ENCODE measurements around the gene CENPVL2. TPM values are rescaled to one million over a fixed set of nuclear protein-coding genes. Genes with fewer than 3 reads are reported as not detected.
"Not testable (repeated sequence)": the region's sequence is repeated elsewhere in the genome, so short reads cannot be mapped to it uniquely, and the experiment has no call there.

Gene CENPVL2
- not detected for total RNA-seq

- H3K27ac Mint-ChIP-seq; H3K27me3 Mint-ChIP-seq; H3K4me3 Mint-ChIP-seq; DNase-seq; H3K9me3 Mint-ChIP-seq; H3K36me3 Mint-ChIP-seq; ATAC-seq (ENCODE audit: low read depth); POLR2A ChIA-PET; H3K4me1 Mint-ChIP-seq: not testable (repeated sequence)
These were observed at the start of gene CENPVL2 for GRCh38 chrX:51682720-51683062. TSS of gene CENPVL2 (minus strand) at chrX:51682831. CDS start at chrX:51682831, 0 bp downstream.

- no peak overlapping the region for H3K27ac Mint-ChIP-seq
- POLR2A ChIA-PET, result no interaction called here
- DNase-seq, result no peak
These were observed 45.6 kb upstream of the CENPVL2 start for GRCh38 chrX:51728202-51728601.

DNA sequence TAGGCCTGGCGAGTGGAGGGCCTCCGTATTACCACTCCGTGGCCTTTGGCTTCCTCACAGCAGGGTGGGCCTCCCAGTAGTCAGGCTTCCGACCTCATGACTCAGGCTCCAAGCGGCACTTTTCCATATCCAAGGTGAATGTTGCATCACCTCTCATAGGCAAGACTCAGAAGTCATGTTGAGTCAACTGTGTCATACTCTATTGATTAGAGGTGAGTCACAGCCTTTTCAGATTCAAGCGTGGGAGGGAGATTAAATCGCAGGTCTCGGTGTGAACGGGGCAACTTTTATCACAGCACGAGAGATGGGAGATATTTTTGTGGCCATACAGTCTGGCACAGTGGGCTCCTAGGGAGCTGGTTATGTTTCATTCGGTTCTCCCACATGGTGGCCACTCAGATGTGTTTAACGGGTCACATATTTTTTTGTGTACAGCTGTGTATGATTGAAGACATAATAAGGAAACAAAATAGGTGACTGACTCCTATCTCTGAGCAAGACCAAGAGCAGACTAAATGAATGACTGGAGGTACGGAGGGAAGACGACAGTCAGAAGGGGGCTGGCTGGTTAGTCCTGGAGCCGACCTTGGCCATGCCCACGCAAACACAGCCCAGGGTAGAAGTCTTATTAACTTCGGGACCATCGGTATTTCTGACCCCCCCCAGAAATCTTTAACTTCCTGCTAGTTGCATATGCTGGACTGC lies 30.5 kb upstream of the CENPVL2 start:
- ATAC-seq (ENCODE audit: low read depth); H3K27me3 Mint-ChIP-seq; DNase-seq; H3K9me3 Mint-ChIP-seq; H3K4me1 Mint-ChIP-seq; H3K4me3 Mint-ChIP-seq; POLR2A ChIA-PET; H3K27ac Mint-ChIP-seq; H3K36me3 Mint-ChIP-seq: not testable (repeated sequence)

More at GRCh38 chrX:51728202-51728601, 45.6 kb upstream of the CENPVL2 start:
- no peaks in the 10 kb centered on the region for H3K36me3 Mint-ChIP-seq
- H3K9me3 Mint-ChIP-seq, result no peaks in the 10 kb centered on the region
- H3K4me1 Mint-ChIP-seq, result no peaks in the 10 kb centered on the region
- peaks cover 8% of the 10 kb centered on the region for H3K27me3 Mint-ChIP-seq
- no peak for ATAC-seq (ENCODE audit: low read depth)
- H3K4me3 Mint-ChIP-seq, result no peak overlapping the region

- H3K4me1 Mint-ChIP-seq; H3K27me3 Mint-ChIP-seq; H3K4me3 Mint-ChIP-seq; H3K36me3 Mint-ChIP-seq; POLR2A ChIA-PET; DNase-seq; H3K9me3 Mint-ChIP-seq; H3K27ac Mint-ChIP-seq; ATAC-seq (ENCODE audit: low read depth): not testable (repeated sequence)
These were observed 27.9 kb upstream of the CENPVL2 start, which contains the start of gene CENPVL1 for GRCh38 chrX:51710277-51711164. TSS of gene CENPVL1 (plus strand) at chrX:51710512. CDS start at chrX:51710512, 0 bp downstream.

DNA sequence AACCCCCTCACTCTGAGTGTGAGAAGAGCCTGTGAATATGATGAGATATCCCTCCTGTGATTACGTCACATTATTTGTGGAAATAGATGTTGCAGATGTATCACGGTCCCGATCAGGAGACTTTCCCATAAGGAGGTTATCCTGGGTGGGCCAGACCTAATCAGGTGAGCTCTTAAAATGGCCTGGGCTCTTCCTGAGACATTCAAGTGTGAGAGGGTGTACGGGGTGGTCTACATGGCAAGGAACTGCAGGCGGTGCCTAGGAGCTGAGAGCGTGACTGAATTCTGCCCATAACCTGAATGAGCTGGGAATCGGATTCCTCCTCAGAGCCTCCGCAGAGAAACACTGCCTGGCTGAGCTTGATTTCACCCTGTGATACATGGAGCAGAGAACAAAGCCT lies 14.8 kb upstream of the CENPVL2 start:
- Mint-ChIP-seq H3K36me3 (no peaks in the 10 kb centered on the region), H3K9me3 (no peaks in the 10 kb centered on the region), H3K27me3 (no peaks in the 10 kb centered on the region), H3K27ac (no peak overlapping the region), H3K4me1 (no peaks in the 10 kb centered on the region), H3K4me3 (no peak overlapping the region)
- no peak for ATAC-seq (ENCODE audit: low read depth)
- DNase-seq, result no peak
- POLR2A ChIA-PET, result no interaction called here

DNA sequence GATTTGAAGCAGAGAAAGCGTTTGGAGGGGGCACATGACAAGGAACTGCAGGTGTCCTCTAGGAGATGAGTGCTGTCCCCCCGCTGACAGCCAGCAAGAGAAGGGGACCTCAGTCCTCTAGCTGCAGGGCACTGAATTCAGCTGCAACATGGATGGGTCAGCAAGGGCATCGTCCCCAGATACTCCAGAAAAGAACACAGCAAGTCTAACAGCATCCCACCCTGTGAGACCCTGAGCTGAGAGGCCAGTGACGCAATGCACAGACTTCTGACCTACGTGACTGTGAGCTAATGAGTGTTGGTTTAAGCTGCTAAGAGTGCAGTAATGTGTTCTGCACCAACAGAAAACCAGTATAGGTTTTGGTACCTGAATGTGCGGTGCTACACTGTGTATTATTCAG lies 11.6 kb upstream of the CENPVL2 start:
- ATAC-seq (ENCODE audit: low read depth) (no peak), DNase-seq (no peak)
- Mint-ChIP-seq H3K27ac (no peak overlapping the region), H3K27me3 (no peaks in the 10 kb centered on the region), H3K4me3 (no peak overlapping the region), H3K9me3 (no peaks in the 10 kb centered on the region), H3K36me3 (no peaks in the 10 kb centered on the region), H3K4me1 (no peaks in the 10 kb centered on the region)
- POLR2A ChIA-PET, result no interaction called here

DNA sequence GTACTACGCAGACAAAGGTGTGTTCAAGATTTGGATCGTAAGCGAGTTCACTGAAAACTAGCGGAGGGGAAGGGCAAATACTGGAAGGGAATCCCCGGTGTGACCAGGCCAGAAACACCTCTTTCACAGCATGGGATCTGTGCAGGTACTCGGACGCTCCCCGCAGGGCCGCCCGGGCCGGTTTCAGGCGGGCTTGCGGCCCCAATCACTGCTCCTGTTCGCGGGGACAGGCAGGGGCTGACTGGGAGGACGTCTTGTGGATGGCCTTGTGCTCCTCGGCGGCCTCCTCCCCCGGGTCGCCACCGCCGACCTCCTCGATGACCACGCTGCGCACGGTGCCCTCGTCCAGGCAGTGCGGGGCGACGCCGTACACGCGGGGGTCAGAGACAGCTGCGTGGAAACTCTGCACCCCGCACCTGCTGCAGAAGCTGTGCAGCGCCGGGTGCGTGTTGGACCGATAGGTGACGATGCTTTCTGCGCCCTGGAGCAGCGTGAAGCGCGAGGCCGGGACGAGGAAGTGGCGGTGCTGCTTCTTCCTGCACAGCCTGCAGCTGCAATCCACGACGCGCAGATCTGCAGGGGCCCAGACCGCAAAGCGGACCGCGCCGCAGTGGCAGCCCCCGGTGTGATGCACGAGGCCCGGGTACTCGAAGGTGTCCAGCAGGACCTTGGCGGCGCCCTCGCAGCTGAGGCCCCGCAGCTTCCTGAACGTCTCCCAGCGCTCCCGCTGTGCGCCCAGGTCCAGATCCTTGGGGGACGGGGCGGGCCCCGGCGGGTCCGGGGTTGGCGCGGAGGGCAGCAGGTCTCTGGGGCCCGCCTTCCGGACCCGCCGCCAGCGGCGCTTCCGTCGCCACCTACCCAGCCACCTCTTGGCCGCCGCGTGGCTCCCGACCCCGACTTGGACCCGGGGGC lies 567 bp downstream of the CENPVL2 start:
- H3K36me3 Mint-ChIP-seq; H3K4me3 Mint-ChIP-seq; DNase-seq; H3K27ac Mint-ChIP-seq; POLR2A ChIA-PET; H3K4me1 Mint-ChIP-seq; ATAC-seq (ENCODE audit: low read depth); H3K27me3 Mint-ChIP-seq; H3K9me3 Mint-ChIP-seq: not testable (repeated sequence)

GRCh38 chrX:51679689-51680433 lies 2.8 kb downstream of the CENPVL2 start:
- ATAC-seq (ENCODE audit: low read depth); H3K4me3 Mint-ChIP-seq; H3K27ac Mint-ChIP-seq; DNase-seq; POLR2A ChIA-PET; H3K36me3 Mint-ChIP-seq; H3K4me1 Mint-ChIP-seq; H3K27me3 Mint-ChIP-seq; H3K9me3 Mint-ChIP-seq: not testable (repeated sequence)

- H3K4me3 Mint-ChIP-seq, result no peak overlapping the region
These were observed 16.6 kb downstream of the CENPVL2 start for GRCh38 chrX:51665981-51666380.

DNA sequence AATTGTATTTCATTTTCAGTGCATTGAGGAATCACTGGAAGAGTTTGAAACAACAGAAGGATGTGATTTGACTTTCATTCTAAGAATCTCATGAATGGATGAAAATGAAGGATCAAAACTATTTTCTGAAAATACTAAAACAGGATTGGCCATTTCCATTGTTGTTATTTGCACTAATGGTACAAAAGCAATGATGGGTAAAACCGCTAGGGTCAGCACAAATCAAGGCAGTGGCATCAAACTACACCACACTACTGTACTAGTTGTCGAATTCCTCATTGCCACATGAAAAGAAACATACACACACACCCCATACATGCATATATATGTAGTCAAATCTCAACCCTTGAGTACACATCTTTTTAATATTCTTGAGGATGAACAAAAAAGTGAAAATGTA lies 39.3 kb downstream of the CENPVL2 start:
- Mint-ChIP-seq H3K4me1 (no peaks in the 10 kb centered on the region), H3K27ac (no peak overlapping the region), H3K9me3 (no peaks in the 10 kb centered on the region), H3K4me3 (no peak overlapping the region), H3K36me3 (no peaks in the 10 kb centered on the region), H3K27me3 (peaks cover 5% of the 10 kb centered on the region)
- ATAC-seq (ENCODE audit: low read depth) (no peak), DNase-seq (no peak)
- POLR2A ChIA-PET, result no interaction called here

More at GRCh38 chrX:51665981-51666380, 16.6 kb downstream of the CENPVL2 start:
- ATAC-seq (ENCODE audit: low read depth), result no peak
- POLR2A ChIA-PET, result no interaction called here
- Mint-ChIP-seq H3K4me1 (no peaks in the 10 kb centered on the region), H3K27me3 (no peaks in the 10 kb centered on the region), H3K9me3 (no peaks in the 10 kb centered on the region), H3K27ac (no peak overlapping the region), H3K36me3 (no peaks in the 10 kb centered on the region)
- no peak for DNase-seq

GRCh38 chrX:51641421-51642021 lies 41.1 kb downstream of the CENPVL2 start:
- POLR2A ChIA-PET, result no interaction called here
- DNase-seq, result no peak

GRCh38 chrX:51636511-51636910 lies 46.1 kb downstream of the CENPVL2 start:
- H3K4me3 Mint-ChIP-seq; H3K36me3 Mint-ChIP-seq; POLR2A ChIA-PET; ATAC-seq (ENCODE audit: low read depth); DNase-seq; H3K4me1 Mint-ChIP-seq; H3K9me3 Mint-ChIP-seq; H3K27ac Mint-ChIP-seq; H3K27me3 Mint-ChIP-seq: not testable (repeated sequence)

More at GRCh38 chrX:51641421-51642021, 41.1 kb downstream of the CENPVL2 start:
- Mint-ChIP-seq H3K27ac (no peak overlapping the region), H3K36me3 (no peaks in the 10 kb centered on the region), H3K9me3 (no peaks in the 10 kb centered on the region), H3K4me3 (no peak overlapping the region), H3K4me1 (no peaks in the 10 kb centered on the region), H3K27me3 (peaks cover 6% of the 10 kb centered on the region)
- ATAC-seq (ENCODE audit: low read depth), result no peak
